ENCODE measurements around the gene CGB2. TPM values are rescaled to one million over a fixed set of nuclear protein-coding genes. Genes with fewer than 3 reads are reported as not detected.

Gene CGB2
- not detected in 2 replicates for total RNA-seq

DNA sequence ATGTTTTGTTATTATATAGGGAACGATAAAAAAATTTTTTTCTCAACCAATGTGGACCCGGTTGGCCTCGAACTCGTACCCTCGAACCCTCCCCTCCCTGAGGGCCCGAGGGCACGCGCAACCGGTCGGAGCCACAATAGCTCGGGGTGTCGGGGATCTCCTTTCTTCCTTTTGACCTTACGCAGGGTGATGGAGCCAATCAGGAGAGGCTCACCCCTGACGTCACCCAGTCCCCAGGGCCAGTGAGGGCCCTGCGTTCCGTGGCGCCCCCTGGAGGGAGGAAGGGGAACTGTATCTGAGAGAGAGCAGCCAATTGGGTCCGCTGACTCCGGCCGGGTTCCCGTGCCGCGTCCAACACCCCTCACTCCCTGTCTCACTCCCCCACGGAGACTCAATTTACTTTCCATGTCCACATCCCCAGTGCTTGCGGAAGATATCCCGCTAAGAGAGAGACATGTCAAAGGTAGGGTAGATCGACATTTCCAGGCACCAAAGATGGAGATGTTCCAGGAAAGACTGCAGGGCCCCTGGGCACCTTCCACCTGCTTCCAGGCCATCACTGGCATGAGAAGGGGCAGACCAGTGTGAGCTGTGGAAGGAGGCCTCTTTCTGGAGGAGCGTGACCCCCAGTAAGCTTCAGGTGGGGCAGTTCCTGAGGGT, at the start of gene CGB2:
TSS of gene CGB2 (plus strand) at position 249 of the 660 bp plus-strand sequence. CDS start at position 455, 206 bp downstream.

GRCh38 chr19:48993175-48994034, 38.3 kb upstream of the CGB2 start, which contains the start of the genes GYS1 and RUVBL2:
GYS1 (minus strand) TSS chr19:48993309; CDS start chr19:48993112, 197 bp downstream.
RUVBL2 (plus strand) TSS chr19:48993887; CDS start chr19:48993912, 25 bp downstream.

DNA sequence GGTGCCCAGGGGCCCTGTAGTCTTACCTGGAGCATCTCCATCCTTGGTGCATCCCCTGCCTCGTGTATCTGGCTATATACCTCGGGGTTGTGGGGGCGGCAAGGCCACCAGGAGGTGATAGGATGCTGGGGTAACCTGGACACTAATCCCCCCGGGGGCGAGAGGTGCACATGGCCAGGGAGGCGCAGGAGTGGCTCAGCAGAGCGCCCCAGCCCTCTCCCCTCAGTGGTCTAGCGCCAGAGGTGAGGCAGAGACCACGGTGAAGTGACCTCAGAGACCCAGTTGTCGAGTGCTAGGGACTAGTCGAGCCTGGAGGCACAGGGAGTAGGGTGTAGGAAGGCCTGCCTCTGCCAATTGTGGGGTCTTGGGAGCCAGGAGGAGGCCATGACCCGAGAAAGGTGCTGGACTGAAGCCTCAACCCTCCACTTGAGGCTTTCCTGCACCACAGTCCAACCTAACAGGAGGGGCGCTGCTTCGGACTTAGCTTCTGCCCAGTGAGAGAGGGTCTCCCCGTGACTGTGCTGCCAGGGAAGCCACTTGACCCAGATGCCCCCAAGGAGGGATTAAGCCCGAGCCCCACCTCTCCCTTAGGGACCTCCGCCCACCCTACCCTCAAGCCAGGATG, 14.5 kb upstream of the CGB2 start, which contains the start of gene LHB:
TSS of gene LHB (minus strand) at position 51 of the 625 bp plus-strand sequence. CDS start at position 41, 10 bp downstream.

DNA sequence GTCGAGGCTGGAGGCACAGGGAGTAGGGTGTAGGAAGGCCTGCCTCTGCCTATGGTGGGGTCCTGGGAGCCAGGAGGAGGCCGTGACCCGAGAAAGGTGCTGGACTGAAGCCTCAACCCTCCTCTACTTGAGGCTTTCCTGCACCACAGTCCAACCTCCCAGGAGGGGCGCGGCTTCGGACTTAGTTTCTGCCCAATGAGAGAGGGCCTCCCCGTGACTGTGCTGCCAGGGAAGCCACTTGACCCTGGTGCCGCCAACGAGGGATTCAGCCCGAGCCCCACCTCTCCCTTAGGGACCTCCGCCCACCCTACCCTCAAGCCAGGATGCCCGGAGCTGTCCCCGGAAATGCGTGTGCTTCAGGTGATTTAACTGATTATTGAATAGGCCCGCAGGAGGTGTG, 7.5 kb upstream of the CGB2 start, which contains the start of gene CGB3:
TSS of gene CGB3 (minus strand) at position 101 of the 400 bp plus-strand sequence. CDS start 362 bp downstream, outside the sequence.

GRCh38 chr19:49036815-49037214, 5.1 kb downstream of the CGB2 start, which contains the start of gene CGB1:
CGB1 (minus strand) TSS chr19:49036895; CDS start chr19:49036711, 184 bp downstream.

DNA sequence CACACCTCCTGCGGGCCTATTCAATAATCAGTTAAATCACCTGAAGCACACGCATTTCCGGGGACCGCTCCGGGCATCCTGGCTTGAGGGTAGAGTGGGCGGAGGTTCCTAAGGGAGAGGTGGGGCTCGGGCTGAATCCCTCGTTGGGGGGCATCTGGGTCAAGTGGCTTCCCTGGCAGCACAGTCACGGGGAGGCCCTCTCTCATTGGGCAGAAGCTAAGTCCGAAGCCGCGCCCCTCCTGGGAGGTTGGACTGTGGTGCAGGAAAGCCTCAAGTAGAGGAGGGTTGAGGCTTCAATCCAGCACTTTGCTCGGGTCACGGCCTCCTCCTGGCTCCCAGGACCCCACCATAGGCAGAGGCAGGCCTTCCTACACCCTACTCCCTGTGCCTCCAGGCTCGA, 11.9 kb downstream of the CGB2 start, which contains the start of gene CGB5:
TSS of gene CGB5 (plus strand) at position 301 of the 400 bp plus-strand sequence. CDS start 362 bp downstream, outside the sequence.

DNA sequence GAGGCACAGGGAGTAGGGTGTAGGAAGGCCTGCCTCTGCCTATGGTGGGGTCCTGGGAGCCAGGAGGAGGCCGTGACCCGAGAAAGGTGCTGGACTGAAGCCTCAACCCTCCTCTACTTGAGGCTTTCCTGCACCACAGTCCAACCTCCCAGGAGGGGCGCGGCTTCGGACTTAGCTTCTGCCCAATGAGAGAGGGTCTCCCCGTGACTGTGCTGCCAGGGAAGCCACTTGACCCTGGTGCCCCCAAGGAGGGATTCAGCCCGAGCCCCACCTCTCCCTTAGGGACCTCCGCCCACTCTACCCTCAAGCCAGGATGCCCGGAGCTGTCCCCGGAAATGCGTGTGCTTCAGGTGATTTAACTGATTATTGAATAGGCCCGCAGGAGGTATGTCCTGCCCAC, 17.3 kb downstream of the CGB2 start, which contains the start of gene CGB8:
TSS of gene CGB8 (minus strand) at position 101 of the 400 bp plus-strand sequence. CDS start 372 bp downstream, outside the sequence.

DNA sequence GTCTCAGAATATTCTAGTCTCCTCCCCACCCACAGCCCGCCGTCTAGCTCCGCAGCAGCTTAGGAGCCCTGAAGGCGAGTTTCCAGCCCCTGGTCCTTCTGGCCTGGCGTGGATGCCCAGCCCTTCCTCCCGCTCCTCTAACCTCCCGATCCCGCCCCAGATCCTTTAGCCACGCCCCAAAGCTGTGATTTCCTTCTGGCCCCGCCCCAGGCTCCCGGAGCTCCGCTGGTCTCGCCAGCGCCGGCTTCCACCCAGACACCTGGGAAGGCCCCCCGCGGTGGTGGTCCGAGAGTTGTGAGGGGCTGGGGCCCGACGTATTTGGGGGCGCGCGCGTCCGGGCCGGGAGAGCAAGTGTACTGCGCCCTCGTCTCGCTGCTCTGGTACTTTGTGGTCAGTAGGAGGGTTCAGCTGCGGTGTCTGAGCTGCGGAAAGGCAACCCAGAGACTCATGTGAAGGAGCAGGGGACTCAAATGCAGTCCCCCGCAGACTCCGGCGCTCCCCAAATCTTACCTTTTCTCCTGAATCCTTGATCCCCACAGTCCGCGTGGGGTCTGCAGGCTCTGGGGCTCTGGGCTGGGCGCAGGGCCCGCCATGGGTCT, 26.0 kb downstream of the CGB2 start, which contains the start of gene CGB7:
TSS of gene CGB7 (minus strand) at position 114 of the 599 bp plus-strand sequence. CDS start 2,374 bp downstream, outside the sequence.

DNA sequence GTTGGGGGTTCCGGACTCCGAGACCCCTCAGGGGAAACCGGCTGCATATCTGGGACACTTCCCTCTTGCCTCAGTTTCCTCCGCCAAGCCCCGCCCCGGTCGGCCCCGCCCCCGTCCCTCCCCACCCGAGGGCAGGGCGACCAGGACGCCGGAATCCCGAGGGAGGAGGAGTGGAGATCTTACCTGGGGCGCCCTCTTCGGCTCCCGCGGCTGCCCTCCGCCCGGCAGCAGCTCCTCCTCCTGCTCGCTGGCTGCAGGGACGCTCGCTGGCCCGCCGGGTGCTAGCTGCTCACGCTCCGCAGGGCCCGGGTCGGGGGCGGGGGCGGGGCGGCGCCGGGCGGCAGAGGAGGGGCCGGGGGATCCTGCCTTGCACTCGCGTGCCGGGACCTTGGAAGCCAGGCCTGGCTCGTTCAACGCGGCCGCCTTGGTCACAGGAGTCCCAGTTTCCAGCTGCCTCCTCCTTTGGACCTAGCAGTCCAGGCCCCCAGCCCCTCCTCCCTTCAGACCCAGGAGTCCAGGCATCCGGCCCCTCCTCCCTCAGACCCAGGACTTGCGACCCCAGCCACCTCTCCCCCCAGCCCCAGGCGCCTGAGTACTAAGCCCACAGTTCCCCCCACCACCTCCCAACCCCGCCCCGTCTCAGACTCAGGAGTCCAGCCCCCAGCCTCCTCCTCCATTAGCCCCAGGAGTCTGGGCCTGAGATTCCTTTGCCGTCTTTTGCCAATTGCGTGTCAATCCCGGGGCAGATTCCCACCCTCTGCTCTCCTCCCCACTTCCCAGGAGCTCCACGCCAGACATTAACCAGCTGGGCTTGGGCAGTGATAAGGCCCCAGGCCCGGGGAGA, 33.3 kb downstream of the CGB2 start, which contains the start of gene NTF4:
TSS of gene NTF4 (minus strand) at position 51 of the 844 bp plus-strand sequence. CDS start 2,821 bp downstream, outside the sequence.

Small RNA genes lying within 50 kb of the gene (small RNA-seq; reads per million reads assigned to genes)
- gene MIR6798 (not detected), gene RN7SL708P (not detected)

Other genes with a start within 250 kb of the CGB2 start
- gene BCAT2, start 220.9 kb upstream of the CGB2 start, total RNA-seq: 34.8 and 44.5 TPM in 2 replicates
- 2.7 and 6.2 TPM in 2 replicates for gene HSD17B14, start 195.4 kb upstream of the CGB2 start, total RNA-seq
- gene PLEKHA4, start 163.3 kb upstream of the CGB2 start, total RNA-seq: 4.4 and 5.6 TPM in 2 replicates
- 35.7 and 43.0 TPM in 2 replicates for gene PPP1R15A, start 159.5 kb upstream of the CGB2 start, total RNA-seq
- 0.40 TPM in 1 of 2 replicates, not detected in the other for gene TULP2, start 133.1 kb upstream of the CGB2 start, total RNA-seq
- 193 and 203 TPM in 2 replicates for gene NUCB1, start 131.6 kb upstream of the CGB2 start, total RNA-seq
- gene DHDH, start 98.2 kb upstream of the CGB2 start, total RNA-seq: not detected in 2 replicates
- 81.7 and 89.2 TPM in 2 replicates for gene BAX, start 77.0 kb upstream of the CGB2 start, total RNA-seq
- 1,330 and 1,646 TPM in 2 replicates for gene FTL, start 66.6 kb upstream of the CGB2 start, total RNA-seq
- gene GYS1, start 38.6 kb upstream of the CGB2 start, total RNA-seq: 45.9 and 46.9 TPM in 2 replicates
- 152 and 220 TPM in 2 replicates for gene RUVBL2, start 38.0 kb upstream of the CGB2 start, total RNA-seq
- gene LHB, start 14.8 kb upstream of the CGB2 start, total RNA-seq: not detected in 2 replicates
- not detected in 2 replicates for gene CGB3, start 7.6 kb upstream of the CGB2 start, total RNA-seq
- gene CGB1, start 5.0 kb downstream of the CGB2 start, total RNA-seq: not detected in 2 replicates
- gene CGB5, start 12.0 kb downstream of the CGB2 start, total RNA-seq: 0.22 TPM in 1 of 2 replicates, not detected in the other
- not detected in 2 replicates for gene CGB8, start 17.2 kb downstream of the CGB2 start, total RNA-seq
- gene CGB7, start 25.9 kb downstream of the CGB2 start, total RNA-seq: 0.13 and 0.29 TPM in 2 replicates
- not detected in 2 replicates for gene NTF4, start 32.9 kb downstream of the CGB2 start, total RNA-seq
- gene KCNA7, start 40.8 kb downstream of the CGB2 start, total RNA-seq: not detected in 2 replicates
- gene SNRNP70, start 53.6 kb downstream of the CGB2 start, total RNA-seq: 169 and 205 TPM in 2 replicates
- 0.93 and 1.1 TPM in 2 replicates for gene LIN7B, start 82.5 kb downstream of the CGB2 start, total RNA-seq
- 0.80 and 0.93 TPM in 2 replicates for gene C19orf73, start 87.3 kb downstream of the CGB2 start, total RNA-seq
- 1.7 and 3.2 TPM in 2 replicates for gene PPFIA3, start 87.7 kb downstream of the CGB2 start, total RNA-seq
- gene HRC, start 123.5 kb downstream of the CGB2 start, total RNA-seq: not detected in 2 replicates
- 14.1 and 16.5 TPM in 2 replicates for gene TRPM4, start 125.9 kb downstream of the CGB2 start, total RNA-seq